ENCODE results near the gene CSNK1D.

CSNK1D gene

GRCh38 chr17:82219753-82220709 is 53.5 kb downstream of the CSNK1D start:
- Histone ChIP-seq H3F3A (ENCODE audit: control insufficient read depth, insufficient read depth) (no peaks in the 10 kb centered on the region; the same call in 1 of the 2 replicates), H3K4me3 (ENCODE audit: low read length) (no peak overlapping the region), H3K27me3 (ENCODE audit: control insufficient read depth, low read length) (no peaks in the 10 kb centered on the region), H3K4me2 (ENCODE audit: low read length) (no peak overlapping the region), H3K4me1 (ENCODE audit: control insufficient read depth, low read length) (peaks cover 12% of the 10 kb centered on the region), H4K20me1 (ENCODE audit: control insufficient read depth, insufficient read depth, low read depth, low read length) (no peaks in the 10 kb centered on the region), H3K79me2 (ENCODE audit: control insufficient read depth, low read length) (no peaks in the 10 kb centered on the region), H3K9me2 (replicated peaks; ENCODE audit: control insufficient read depth, low read length) (no peaks in the 10 kb centered on the region), H3K9me3 (ENCODE audit: control insufficient read depth, insufficient read depth, low read length) (no peaks in the 10 kb centered on the region), H3K36me3 (ENCODE audit: control insufficient read depth, low read length) (no peaks in the 10 kb centered on the region), H3K27ac (ENCODE audit: low read depth, low read length) (no peak overlapping the region)
- TF ChIP-seq CTCF (IDR thresholded peaks at IDR 0.05; ENCODE audit: low read depth, low read length, poor library complexity, severe bottlenecking) (no peak), EZH2phosphoT487 (IDR thresholded peaks at IDR 0.05; ENCODE audit: borderline replicate concordance, low read length) (no peak)

- Histone ChIP-seq H3K4me2 (ENCODE audit: low read length) (no peak overlapping the region), H3K27ac (ENCODE audit: low read depth, low read length) (no peak overlapping the region), H3K4me1 (ENCODE audit: control insufficient read depth, low read length) (peaks cover 12% of the 10 kb centered on the region), H3K9me2 (replicated peaks; ENCODE audit: control insufficient read depth, low read length) (no peaks in the 10 kb centered on the region), H3K4me3 (ENCODE audit: low read length) (no peak overlapping the region), H3K79me2 (ENCODE audit: control insufficient read depth, low read length) (no peaks in the 10 kb centered on the region), H3K36me3 (ENCODE audit: control insufficient read depth, low read length) (no peaks in the 10 kb centered on the region), H3K9me3 (ENCODE audit: control insufficient read depth, insufficient read depth, low read length) (no peaks in the 10 kb centered on the region), H3F3A (ENCODE audit: control insufficient read depth, insufficient read depth) (no peaks in the 10 kb centered on the region; the same call in 1 of the 2 replicates), H3K27me3 (ENCODE audit: control insufficient read depth, low read length) (no peaks in the 10 kb centered on the region), H4K20me1 (ENCODE audit: control insufficient read depth, insufficient read depth, low read depth, low read length) (no peaks in the 10 kb centered on the region)
- TF ChIP-seq EZH2phosphoT487 (IDR thresholded peaks at IDR 0.05; ENCODE audit: borderline replicate concordance, low read length) (no peak), CTCF (IDR thresholded peaks at IDR 0.05; ENCODE audit: low read depth, low read length, poor library complexity, severe bottlenecking) (no peak)
These were observed 54.4 kb downstream of the CSNK1D start for GRCh38 chr17:82219083-82219482.

- Histone ChIP-seq H3F3A (ENCODE audit: control insufficient read depth, insufficient read depth) (no peaks in the 10 kb centered on the region; the same call in 1 of the 2 replicates), H3K4me1 (ENCODE audit: control insufficient read depth, low read length) (peaks cover 14% of the 10 kb centered on the region), H4K20me1 (ENCODE audit: control insufficient read depth, insufficient read depth, low read depth, low read length) (no peaks in the 10 kb centered on the region), H3K4me2 (ENCODE audit: low read length) (no peak overlapping the region), H3K36me3 (ENCODE audit: control insufficient read depth, low read length) (no peaks in the 10 kb centered on the region), H3K27me3 (ENCODE audit: control insufficient read depth, low read length) (peaks cover under 1% of the 10 kb centered on the region; the same call in 1 of the 2 replicates), H3K4me3 (ENCODE audit: low read length) (no peak overlapping the region), H3K9me3 (ENCODE audit: control insufficient read depth, insufficient read depth, low read length) (no peaks in the 10 kb centered on the region), H3K79me2 (ENCODE audit: control insufficient read depth, low read length) (no peaks in the 10 kb centered on the region), H3K9me2 (replicated peaks; ENCODE audit: control insufficient read depth, low read length) (no peaks in the 10 kb centered on the region), H3K27ac (ENCODE audit: low read depth, low read length) (no peak overlapping the region)
- TF ChIP-seq EZH2phosphoT487 (IDR thresholded peaks at IDR 0.05; ENCODE audit: borderline replicate concordance, low read length) (no peak), CTCF (IDR thresholded peaks at IDR 0.05; ENCODE audit: low read depth, low read length, poor library complexity, severe bottlenecking) (no peak)
These were observed 55.0 kb downstream of the CSNK1D start for GRCh38 chr17:82218349-82219075.
